KMS-11 (cell line): ENCODE measurements around the gene GMIP.

Source experiments
- H2AFZ ChIP-seq: fragments of 200-600 bp; sonication (generic); 2 replicates; pipeline ENCODE4 v1.6.1; 2016; ENCODE audit warnings: antibody characterized with exemption, mixed run types, low read depth
- H3K27ac ChIP-seq: fragments of 200-600 bp; sonication (generic); 2 replicates; pipeline ENCODE4 v1.6.1; 2016; ENCODE audit warnings: mild to moderate bottlenecking, mixed run types
- H3K27me3 ChIP-seq: fragments of 200-600 bp; sonication (generic); 2 replicates; pipeline ENCODE4 v1.6.1; 2017; ENCODE audit warnings: mild to moderate bottlenecking, low read depth, mixed run types, moderate library complexity; ENCODE audit not compliant: insufficient read depth
- H3K36me3 ChIP-seq: fragments of 200-600 bp; sonication (generic); 2 replicates; pipeline ENCODE4 v1.6.1; 2017; ENCODE audit warnings: mild to moderate bottlenecking, mixed run types; ENCODE audit not compliant: insufficient read depth
- H3K4me1 ChIP-seq: fragments of 200-600 bp; sonication (generic); 2 replicates; pipeline ENCODE4 v1.6.1; 2016; ENCODE audit warnings: mild to moderate bottlenecking, low read depth, mixed run types; ENCODE audit not compliant: poor library complexity, severe bottlenecking
- H3K4me2 ChIP-seq: fragments of 200-600 bp; sonication (generic); 2 replicates; pipeline ENCODE4 v1.7.0; 2016; ENCODE audit warnings: mild to moderate bottlenecking, mixed run types
- H3K4me3 ChIP-seq: fragments of 200-600 bp; sonication (generic); IDR thresholded peaks from 2 replicates; pipeline ENCODE4 v1.6.1; 2017; ENCODE audit warnings: low read depth, low read length, mixed read lengths; ENCODE audit not compliant: insufficient read depth
- H3K79me2 ChIP-seq: fragments of 200-600 bp; sonication (generic); 2 replicates; pipeline ENCODE4 v1.6.1; 2016; ENCODE audit warnings: low read depth, mixed run types; ENCODE audit not compliant: insufficient read depth
- H3K9ac ChIP-seq: fragments of 200-600 bp; sonication (generic); 2 replicates; pipeline ENCODE4 v1.6.1; 2016; ENCODE audit warnings: mild to moderate bottlenecking, mixed run types
- H4K20me1 ChIP-seq: fragments of 200-600 bp; sonication (generic); 2 replicates; pipeline ENCODE4 v1.6.1; 2016; ENCODE audit warnings: mild to moderate bottlenecking, mixed run types; ENCODE audit not compliant: insufficient read depth
- TF ChIP-seq, protein P1 (sequence below): fragments of 200-600 bp; sonication (generic); conservative IDR thresholded peaks from 2 replicates; pipeline ENCODE4 v1.6.1; 2017; ENCODE audit warnings: low read depth, mild to moderate bottlenecking, antibody characterized with exemption, low read length, moderate library complexity, mixed read lengths

GMIP gene

GRCh38 chr19:19580418-19580817 is 63.0 kb downstream of the GMIP start:
- TF ChIP-seq, protein P1, sequence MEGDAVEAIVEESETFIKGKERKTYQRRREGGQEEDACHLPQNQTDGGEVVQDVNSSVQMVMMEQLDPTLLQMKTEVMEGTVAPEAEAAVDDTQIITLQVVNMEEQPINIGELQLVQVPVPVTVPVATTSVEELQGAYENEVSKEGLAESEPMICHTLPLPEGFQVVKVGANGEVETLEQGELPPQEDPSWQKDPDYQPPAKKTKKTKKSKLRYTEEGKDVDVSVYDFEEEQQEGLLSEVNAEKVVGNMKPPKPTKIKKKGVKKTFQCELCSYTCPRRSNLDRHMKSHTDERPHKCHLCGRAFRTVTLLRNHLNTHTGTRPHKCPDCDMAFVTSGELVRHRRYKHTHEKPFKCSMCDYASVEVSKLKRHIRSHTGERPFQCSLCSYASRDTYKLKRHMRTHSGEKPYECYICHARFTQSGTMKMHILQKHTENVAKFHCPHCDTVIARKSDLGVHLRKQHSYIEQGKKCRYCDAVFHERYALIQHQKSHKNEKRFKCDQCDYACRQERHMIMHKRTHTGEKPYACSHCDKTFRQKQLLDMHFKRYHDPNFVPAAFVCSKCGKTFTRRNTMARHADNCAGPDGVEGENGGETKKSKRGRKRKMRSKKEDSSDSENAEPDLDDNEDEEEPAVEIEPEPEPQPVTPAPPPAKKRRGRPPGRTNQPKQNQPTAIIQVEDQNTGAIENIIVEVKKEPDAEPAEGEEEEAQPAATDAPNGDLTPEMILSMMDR, result no peak
- H3K4me1 ChIP-seq, result no peaks in the 10 kb centered on the region

DNA sequence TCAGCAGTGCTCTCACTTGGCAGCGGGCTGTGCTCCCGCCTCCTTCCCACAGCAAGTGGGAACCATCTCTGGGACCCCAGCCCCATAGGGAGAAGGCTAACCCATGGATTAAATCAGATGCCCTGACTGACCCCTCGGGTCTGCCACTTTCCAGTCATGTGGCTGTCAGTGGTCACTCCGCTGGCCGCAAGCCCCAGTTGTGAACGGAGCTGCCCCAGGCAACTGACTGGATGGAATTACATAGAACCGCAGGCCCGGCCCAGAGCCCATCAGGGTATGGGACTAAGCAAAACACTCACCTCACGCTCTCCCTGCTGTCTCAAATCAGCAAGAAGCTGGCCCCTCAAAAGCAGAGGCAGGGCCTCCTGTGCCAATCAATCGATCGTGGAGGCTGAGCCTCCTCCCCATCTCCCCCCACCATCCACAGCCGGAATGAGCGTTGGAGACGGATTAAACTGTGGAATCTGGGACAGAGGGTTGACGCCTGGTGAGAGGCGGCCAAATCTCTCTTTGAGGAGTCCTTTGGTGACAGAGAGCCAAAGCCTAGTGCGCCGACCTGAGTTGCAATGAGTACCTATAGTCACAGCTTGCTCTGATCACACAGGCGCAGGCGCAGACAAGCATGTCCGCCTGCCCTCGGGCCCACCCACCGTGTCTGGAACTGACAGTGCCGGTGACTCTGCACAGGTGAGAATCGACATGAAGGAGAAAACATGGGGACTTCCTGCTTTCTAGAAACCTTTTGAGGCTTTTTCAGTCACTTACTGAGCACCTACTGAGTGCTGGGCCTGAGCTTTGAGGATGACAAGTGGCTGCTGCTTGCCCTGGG is 63.7 kb downstream of the GMIP start:
- no peak overlapping the region for H2AFZ ChIP-seq
- TF ChIP-seq, protein P1, result no peak

More at GRCh38 chr19:19580418-19580817, 63.0 kb downstream of the GMIP start:
- Histone ChIP-seq H3K4me3 (no peak overlapping the region), H2AFZ (no peak overlapping the region), H3K27ac (no peak overlapping the region), H3K27me3 (no peaks in the 10 kb centered on the region), H4K20me1 (no peaks in the 10 kb centered on the region), H3K79me2 (no peaks in the 10 kb centered on the region), H3K4me2 (no peak overlapping the region), H3K9ac (no peak overlapping the region), H3K36me3 (no peaks in the 10 kb centered on the region)

More for the DNA sequence above, 63.7 kb downstream of the GMIP start:
- Histone ChIP-seq H3K9ac (no peak overlapping the region), H3K36me3 (no peaks in the 10 kb centered on the region), H3K4me2 (no peak overlapping the region), H3K4me1 (no peaks in the 10 kb centered on the region), H4K20me1 (no peaks in the 10 kb centered on the region), H3K27me3 (no peaks in the 10 kb centered on the region), H3K4me3 (no peak overlapping the region), H3K79me2 (no peaks in the 10 kb centered on the region), H3K27ac (no peak overlapping the region)
